Omental fat pad (tissue), 4 donors: ENCODE measurements around the gene ETV6. TPM values are rescaled to one million over a fixed set of nuclear protein-coding genes. Genes with fewer than 3 reads are reported as not detected.

Experiments
- ATAC-seq: fragments of 150-250 bp; one replicate; pipeline ENCODE4 v1.9.1; 2016; ENCODE audit warnings: mild to moderate bottlenecking, moderate library complexity; ENCODE audit not compliant: low FRiP score
- DNase-seq: peaks from one replicate; pipeline ENCODE4 v3.0.0-alpha.2; 2019; ENCODE audit warnings: low spot score
- CTCF ChIP-seq, 3 donors: fragments of 450-650 bp; IDR thresholded peaks; one replicate each; pipeline ENCODE4 v1.5.1; 2016 to 2017; ENCODE audit warnings: antibody characterized with exemption in 3 of 3, mild to moderate bottlenecking in 3 of 3, moderate library complexity in 2 of 3
- total RNA-seq, 4 donors: library from RNA; depleted of rRNA; stranded (reverse); fragments of >200 nt; gene quantifications; one replicate each; pipeline ENCODE4 v1.1.0, GENCODE V29; 2016

ETV6 gene
- total RNA-seq, 4 donors from 2014 or later, result 9.3 to 28.2 (median 17.6) TPM

DNA sequence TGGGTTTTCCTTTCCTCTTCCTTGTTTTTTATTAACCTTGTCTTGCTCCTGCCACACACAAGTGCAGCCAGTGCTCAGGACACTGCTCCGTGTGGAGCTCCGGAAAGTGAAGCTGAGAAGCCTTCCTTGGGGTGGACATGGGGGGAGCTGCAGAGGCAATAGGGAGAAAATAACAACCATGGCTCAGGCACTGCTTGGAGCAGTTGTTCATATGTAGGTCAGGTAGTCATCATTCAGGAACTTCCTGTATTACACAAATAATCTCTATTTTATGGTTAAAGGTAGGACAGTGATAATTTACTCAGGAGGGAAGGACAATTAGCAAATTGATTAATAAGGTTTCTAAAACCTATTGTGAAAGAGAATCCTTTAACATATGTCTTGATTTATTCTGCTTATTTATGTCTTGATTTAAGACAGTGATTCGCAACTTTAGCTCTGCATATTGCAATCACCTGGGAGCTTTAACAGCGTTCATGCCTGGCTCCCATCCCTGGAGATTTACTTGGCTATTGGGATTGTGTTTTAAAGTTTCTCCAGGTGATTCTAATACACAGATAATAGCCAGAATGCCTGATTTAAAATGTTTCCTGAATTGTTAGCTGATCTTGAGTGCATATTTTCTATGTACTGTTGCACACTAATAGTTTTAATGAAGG lies 92.1 kb downstream of the ETV6 start:
- no peak for TF ChIP-seq CTCF (IDR thresholded peaks at IDR 0.05)
- no peak for ATAC-seq
- DNase-seq, result no peak

DNA sequence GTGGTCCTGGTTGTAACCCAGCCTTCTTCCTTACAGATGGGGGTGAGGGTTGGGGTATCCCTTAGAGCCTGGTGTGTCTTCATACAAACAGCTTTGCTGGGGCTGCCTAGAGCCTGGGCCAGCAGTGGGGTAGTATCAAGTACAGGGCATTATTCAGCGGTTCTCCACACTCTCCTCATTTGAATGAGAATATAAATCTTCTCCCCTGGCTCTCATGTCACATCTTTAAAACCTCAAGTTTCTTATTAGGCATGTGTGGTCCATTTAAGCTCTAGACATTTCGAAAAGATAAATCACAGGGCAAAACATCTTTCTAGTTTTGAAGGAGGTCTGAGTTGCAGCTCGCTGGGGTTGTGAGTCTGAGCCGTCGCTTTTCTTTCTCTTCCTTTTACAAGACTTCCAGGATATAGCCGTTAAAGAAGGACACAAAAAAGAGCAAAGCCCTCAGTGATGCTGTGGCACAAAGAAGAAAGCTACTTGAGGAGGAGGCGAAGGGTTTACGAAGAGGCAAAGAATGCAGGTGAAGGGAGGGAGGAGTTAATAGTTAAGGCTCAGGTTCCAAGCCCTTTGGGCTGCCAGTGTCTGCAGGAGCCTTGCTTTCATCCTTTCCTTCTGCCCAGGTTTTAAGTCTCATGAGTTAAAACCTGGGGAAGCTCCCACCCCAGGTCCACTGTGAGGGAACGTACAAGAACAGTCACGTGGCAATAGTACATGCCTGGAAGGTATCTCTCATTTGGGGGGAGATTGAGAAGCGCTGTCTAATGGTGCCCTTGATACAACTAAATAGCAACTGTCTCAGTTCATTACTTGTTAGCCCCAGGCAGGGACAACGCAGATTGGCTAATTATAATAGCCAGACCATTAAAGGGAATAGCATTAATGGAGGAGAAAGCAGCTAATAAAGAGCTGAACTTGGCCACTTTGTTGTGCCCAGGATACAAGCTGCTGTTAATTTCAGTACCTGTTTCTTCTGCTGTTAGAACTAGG lies 94.2 kb downstream of the ETV6 start:
- TF ChIP-seq CTCF (IDR thresholded peaks at IDR 0.05), result no peak
- DNase-seq, result no peak
- no peak for ATAC-seq

GRCh38 chr12:11744410-11744801 lies 94.9 kb downstream of the ETV6 start:
- TF ChIP-seq CTCF (IDR thresholded peaks at IDR 0.05), result no peak
- no peak for DNase-seq
- no peak for ATAC-seq

DNA sequence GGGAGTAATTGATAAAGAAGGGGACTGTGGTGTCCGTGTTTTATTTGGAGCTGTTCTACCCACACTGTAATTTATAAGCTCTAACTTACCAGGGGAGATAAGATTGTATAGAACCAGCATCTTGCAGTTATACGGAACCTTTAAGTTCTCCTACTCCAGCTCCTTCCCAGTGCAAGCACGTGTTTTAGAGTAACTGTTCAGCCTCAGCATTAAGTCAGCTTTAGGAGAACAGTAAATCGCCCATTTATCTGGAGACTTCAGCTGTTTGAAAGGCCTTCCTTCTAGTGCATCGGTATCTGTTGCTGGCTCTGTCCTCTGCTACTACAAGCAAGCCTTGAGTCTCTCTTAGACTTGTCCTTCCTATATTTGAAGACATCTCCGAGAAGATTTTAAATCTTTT lies 95.6 kb downstream of the ETV6 start:
- TF ChIP-seq CTCF (IDR thresholded peaks at IDR 0.05), result no peak
- no peak for ATAC-seq
- DNase-seq, result no peak

GRCh38 chr12:11746024-11746771 lies 96.7 kb downstream of the ETV6 start:
- TF ChIP-seq CTCF (IDR thresholded peaks at IDR 0.05), result no peak
- peak; percentile 24 for ATAC-seq
- DNase-seq, result no peak

- no peak for TF ChIP-seq CTCF (IDR thresholded peaks at IDR 0.05)
- ATAC-seq (no peak), DNase-seq (no peak)
Observed at GRCh38 chr12:11746940-11747716, 97.7 kb downstream of the ETV6 start.
